ENCODE measurements around the gene CRACR2A.

The CRACR2A gene

GRCh38 chr12:3568695-3569094 lies 184.2 kb downstream of the CRACR2A start:
- H3K36me3 ChIP-seq (replicated peaks; ENCODE audit: low read depth, low read length): no peaks in the 10 kb centered on the region
- no peak for TF ChIP-seq EZH2phosphoT487 (IDR thresholded peaks at IDR 0.05; ENCODE audit: low read depth)
- TF ChIP-seq, protein P1, sequence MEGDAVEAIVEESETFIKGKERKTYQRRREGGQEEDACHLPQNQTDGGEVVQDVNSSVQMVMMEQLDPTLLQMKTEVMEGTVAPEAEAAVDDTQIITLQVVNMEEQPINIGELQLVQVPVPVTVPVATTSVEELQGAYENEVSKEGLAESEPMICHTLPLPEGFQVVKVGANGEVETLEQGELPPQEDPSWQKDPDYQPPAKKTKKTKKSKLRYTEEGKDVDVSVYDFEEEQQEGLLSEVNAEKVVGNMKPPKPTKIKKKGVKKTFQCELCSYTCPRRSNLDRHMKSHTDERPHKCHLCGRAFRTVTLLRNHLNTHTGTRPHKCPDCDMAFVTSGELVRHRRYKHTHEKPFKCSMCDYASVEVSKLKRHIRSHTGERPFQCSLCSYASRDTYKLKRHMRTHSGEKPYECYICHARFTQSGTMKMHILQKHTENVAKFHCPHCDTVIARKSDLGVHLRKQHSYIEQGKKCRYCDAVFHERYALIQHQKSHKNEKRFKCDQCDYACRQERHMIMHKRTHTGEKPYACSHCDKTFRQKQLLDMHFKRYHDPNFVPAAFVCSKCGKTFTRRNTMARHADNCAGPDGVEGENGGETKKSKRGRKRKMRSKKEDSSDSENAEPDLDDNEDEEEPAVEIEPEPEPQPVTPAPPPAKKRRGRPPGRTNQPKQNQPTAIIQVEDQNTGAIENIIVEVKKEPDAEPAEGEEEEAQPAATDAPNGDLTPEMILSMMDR (IDR thresholded peaks at IDR 0.05; ENCODE audit: low read depth, low read length): no peak

GRCh38 chr12:3565985-3566384 lies 186.9 kb downstream of the CRACR2A start:
- no peaks in the 10 kb centered on the region for H3K9me3 ChIP-seq (ENCODE audit: insufficient read depth, low read length)
- H3K27me3 ChIP-seq (ENCODE audit: low read depth, low read length): peaks cover 53% of the 10 kb centered on the region
- H3K9ac ChIP-seq (ENCODE audit: low read length): no peak overlapping the region
- H2AFZ ChIP-seq (ENCODE audit: low read depth, low read length): no peak overlapping the region
- no peaks in the 10 kb centered on the region for H4K20me1 ChIP-seq (ENCODE audit: insufficient read depth, low read length)
- no peaks in the 10 kb centered on the region for H3K4me1 ChIP-seq (ENCODE audit: low read length)
- no peak overlapping the region for H3K4me2 ChIP-seq (ENCODE audit: low read length)
- H3K79me2 ChIP-seq (ENCODE audit: low read length): no peaks in the 10 kb centered on the region
- no peak overlapping the region for H3K4me3 ChIP-seq (ENCODE audit: low read length)
- no peak for TF ChIP-seq EZH2phosphoT487 (IDR thresholded peaks at IDR 0.05; ENCODE audit: low read depth)
- TF ChIP-seq, protein P1 (IDR thresholded peaks at IDR 0.05; ENCODE audit: low read depth, low read length): no peak
- H3K27ac ChIP-seq (ENCODE audit: low read length): no peak overlapping the region
- no peaks in the 10 kb centered on the region for H3K36me3 ChIP-seq (replicated peaks; ENCODE audit: low read depth, low read length)

More at GRCh38 chr12:3568695-3569094, 184.2 kb downstream of the CRACR2A start:
- H2AFZ ChIP-seq (ENCODE audit: low read depth, low read length): no peak overlapping the region
- H3K27me3 ChIP-seq (ENCODE audit: low read depth, low read length): peaks cover 52% of the 10 kb centered on the region
- H3K4me2 ChIP-seq (ENCODE audit: low read length): no peak overlapping the region
- no peaks in the 10 kb centered on the region for H3K9me3 ChIP-seq (ENCODE audit: insufficient read depth, low read length)
- no peak overlapping the region for H3K27ac ChIP-seq (ENCODE audit: low read length)
- no peak overlapping the region for H3K9ac ChIP-seq (ENCODE audit: low read length)
- H3K4me1 ChIP-seq (ENCODE audit: low read length): no peaks in the 10 kb centered on the region
- no peak overlapping the region for H3K4me3 ChIP-seq (ENCODE audit: low read length)
- H3K79me2 ChIP-seq (ENCODE audit: low read length): no peaks in the 10 kb centered on the region
- no peaks in the 10 kb centered on the region for H4K20me1 ChIP-seq (ENCODE audit: insufficient read depth, low read length)
